KOPT-K1 (cell line): ENCODE results near the gene GALNT13.

Source experiments
- H3K27ac ChIP-seq: fragments of 200-600 bp; sonication (generic); 2 replicates; pipeline ENCODE4 v1.5.1; 2016; ENCODE audit warnings: antibody characterized with exemption, mild to moderate bottlenecking, low read depth, low read length; ENCODE audit not compliant: poor library complexity, severe bottlenecking
- H3K36me3 ChIP-seq: fragments of 200-600 bp; sonication (generic); 2 replicates; pipeline ENCODE4 v1.5.1; 2017; ENCODE audit warnings: antibody characterized with exemption, mild to moderate bottlenecking, low read length, moderate library complexity; ENCODE audit not compliant: insufficient read depth
- H3K9me3 ChIP-seq: fragments of 200-600 bp; sonication (generic); 2 replicates; pipeline ENCODE4 v1.5.1; 2017; ENCODE audit warnings: antibody characterized with exemption, low read length, mild to moderate bottlenecking; ENCODE audit not compliant: insufficient read depth, poor library complexity, severe bottlenecking

The GALNT13 gene

GRCh38 chr2:154198866-154199265 is 327.1 kb downstream of the GALNT13 start:
- Histone ChIP-seq H3K27ac (no peak overlapping the region), H3K9me3 (no peaks in the 10 kb centered on the region), H3K36me3 (no peaks in the 10 kb centered on the region)

- Histone ChIP-seq H3K27ac (no peak overlapping the region), H3K36me3 (no peaks in the 10 kb centered on the region), H3K9me3 (no peaks in the 10 kb centered on the region)
Observed at GRCh38 chr2:154203206-154203605, 331.5 kb downstream of the GALNT13 start.

DNA sequence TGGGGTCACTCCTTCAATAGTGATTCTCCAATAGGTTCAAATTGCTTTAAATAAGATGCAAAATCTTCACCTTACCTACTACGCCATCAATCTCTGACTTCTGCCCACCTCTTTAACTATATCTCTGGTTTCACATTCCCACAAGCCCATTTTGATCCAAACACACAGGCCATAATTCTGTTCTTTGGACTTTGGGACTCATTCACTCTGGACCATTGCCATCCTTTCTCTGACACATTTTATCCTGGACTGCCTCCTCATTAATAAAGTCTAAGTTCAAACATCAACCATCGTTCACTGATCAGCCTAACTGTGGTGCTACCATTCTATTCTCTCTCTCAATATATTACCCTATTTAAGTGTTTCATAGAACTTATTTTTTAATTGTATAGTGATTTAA is 332.2 kb downstream of the GALNT13 start:
- no peaks in the 10 kb centered on the region for H3K9me3 ChIP-seq
- H3K27ac ChIP-seq, result no peak overlapping the region
- no peaks in the 10 kb centered on the region for H3K36me3 ChIP-seq

GRCh38 chr2:154207288-154208047 is 335.7 kb downstream of the GALNT13 start:
- Histone ChIP-seq H3K36me3 (no peaks in the 10 kb centered on the region), H3K27ac (no peak overlapping the region), H3K9me3 (no peaks in the 10 kb centered on the region)

- Histone ChIP-seq H3K9me3 (no peaks in the 10 kb centered on the region), H3K27ac (no peak overlapping the region), H3K36me3 (no peaks in the 10 kb centered on the region)
Observed at GRCh38 chr2:154223726-154224125, 352.0 kb downstream of the GALNT13 start.

DNA sequence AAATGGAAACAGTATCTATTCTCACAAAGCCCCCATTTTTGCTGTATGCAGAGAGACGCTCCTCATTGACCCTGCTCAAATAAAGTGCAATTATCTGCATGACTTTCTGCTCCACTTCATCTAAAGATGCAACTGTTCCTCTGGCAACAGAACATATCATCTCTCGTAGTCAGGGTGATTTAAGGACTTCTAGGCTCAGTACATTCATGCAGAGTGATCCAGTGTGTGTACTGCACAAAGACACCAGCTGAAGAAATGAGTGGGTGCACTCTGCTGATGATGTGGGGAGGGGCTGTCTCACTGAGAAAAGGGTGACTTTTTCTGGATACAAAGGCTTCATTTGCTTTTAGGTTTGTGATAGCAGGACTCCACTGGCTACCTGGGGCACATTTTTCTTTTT is 355.2 kb downstream of the GALNT13 start:
- Histone ChIP-seq H3K36me3 (no peaks in the 10 kb centered on the region), H3K27ac (no peak overlapping the region), H3K9me3 (no peaks in the 10 kb centered on the region)

DNA sequence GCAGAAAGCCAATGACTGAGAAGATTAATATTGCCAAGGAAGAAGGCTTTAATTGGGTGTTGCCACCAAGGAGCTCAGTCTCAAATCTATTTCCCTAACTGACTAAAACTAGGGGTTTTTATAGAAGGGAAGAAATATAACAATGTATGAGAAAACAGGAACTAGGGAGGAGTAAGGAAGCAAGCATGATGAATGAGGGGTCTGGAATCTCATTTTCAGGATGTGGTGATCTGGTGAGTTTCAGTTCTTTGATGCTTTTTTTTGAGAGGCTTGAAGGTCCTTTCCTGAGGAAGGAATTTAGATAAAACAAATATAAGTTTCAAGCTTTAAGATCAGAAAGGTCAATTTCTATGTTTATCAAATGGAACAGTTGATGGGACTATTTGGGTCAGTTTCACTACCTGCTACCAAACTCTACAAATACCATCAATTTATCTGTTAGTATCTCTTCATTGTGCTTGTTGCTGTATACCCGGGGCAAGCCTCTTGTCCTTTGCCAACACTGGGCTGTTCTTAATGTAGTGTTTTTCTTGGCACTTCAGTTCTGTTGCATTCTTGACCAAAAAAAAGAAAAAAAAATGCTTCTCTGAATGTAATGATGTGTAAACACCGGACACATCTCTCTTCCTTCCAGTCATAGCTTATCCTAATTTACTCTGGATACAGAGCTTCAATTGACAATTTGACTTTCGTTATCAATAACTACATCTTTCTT is 357.0 kb downstream of the GALNT13 start:
- Histone ChIP-seq H3K36me3 (no peaks in the 10 kb centered on the region), H3K9me3 (no peaks in the 10 kb centered on the region), H3K27ac (no peak overlapping the region)

GRCh38 chr2:154229966-154230365 is 358.2 kb downstream of the GALNT13 start:
- Histone ChIP-seq H3K27ac (no peak overlapping the region), H3K36me3 (no peaks in the 10 kb centered on the region), H3K9me3 (no peaks in the 10 kb centered on the region)

DNA sequence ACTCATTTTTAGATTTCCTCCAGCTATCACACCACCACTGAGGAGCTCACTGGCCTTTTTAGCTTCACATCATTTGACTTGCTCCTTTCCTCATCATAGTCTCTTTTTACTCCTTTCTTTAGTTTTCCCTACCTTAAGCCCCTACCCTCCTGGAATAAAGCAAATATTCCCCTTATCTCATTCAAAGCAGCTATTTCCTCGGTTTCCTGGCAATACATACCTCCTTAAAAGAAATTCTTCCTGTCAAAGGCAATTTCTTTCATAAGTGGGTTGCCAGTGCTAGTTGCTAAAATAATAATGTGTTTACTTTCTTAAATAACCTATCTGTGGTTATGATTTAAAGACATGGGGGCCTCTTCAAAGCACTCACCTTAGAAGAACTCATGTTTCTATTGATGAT is 359.3 kb downstream of the GALNT13 start:
- Histone ChIP-seq H3K9me3 (no peaks in the 10 kb centered on the region), H3K36me3 (no peaks in the 10 kb centered on the region)

GRCh38 chr2:154233231-154233630 is 361.5 kb downstream of the GALNT13 start:
- H3K9me3 ChIP-seq, result no peaks in the 10 kb centered on the region
- H3K27ac ChIP-seq, result no peak overlapping the region

More for the DNA sequence above, 359.3 kb downstream of the GALNT13 start:
- no peak overlapping the region for H3K27ac ChIP-seq

DNA sequence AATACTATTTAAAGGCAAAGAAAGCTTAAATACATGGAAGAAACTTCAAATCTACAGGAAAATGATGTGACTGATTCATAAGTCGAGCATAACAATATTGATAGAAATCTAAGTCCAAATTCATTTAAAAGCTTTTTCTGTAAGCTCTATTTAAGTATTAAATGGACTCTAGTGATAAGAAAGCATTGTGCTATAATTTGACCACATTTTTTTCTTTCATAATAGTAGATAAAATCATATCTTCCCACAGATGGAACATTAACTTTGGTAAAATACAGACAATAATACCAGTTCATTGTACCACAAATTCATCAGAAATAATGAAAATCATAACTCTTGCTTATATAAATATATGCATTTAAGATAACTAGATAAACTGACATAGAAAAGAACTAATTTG is 366.5 kb downstream of the GALNT13 start:
- Histone ChIP-seq H3K9me3 (no peaks in the 10 kb centered on the region), H3K27ac (no peak overlapping the region), H3K36me3 (no peaks in the 10 kb centered on the region)

More at GRCh38 chr2:154233231-154233630, 361.5 kb downstream of the GALNT13 start:
- no peaks in the 10 kb centered on the region for H3K36me3 ChIP-seq

DNA sequence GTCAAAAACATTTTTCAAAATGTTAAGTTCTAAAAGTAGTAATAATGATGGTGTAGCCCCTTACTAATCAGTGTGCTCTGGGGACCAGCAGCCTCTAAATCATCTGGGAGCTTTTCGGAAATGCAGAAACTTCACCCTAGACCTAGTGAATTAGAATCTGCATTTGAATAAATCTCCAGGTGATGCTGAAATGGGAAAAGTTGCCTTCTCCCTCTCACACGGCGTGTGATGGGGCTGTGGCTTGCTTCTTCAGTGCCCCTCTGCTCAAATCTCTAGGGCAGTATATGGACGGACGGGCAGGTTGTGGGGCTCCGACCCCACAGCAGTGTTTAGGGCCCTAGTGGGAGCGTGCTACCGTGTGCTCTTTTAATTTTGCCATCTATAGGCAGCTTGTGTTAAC is 368.6 kb downstream of the GALNT13 start:
- Histone ChIP-seq H3K36me3 (no peaks in the 10 kb centered on the region), H3K27ac (no peak overlapping the region), H3K9me3 (no peaks in the 10 kb centered on the region)

- Histone ChIP-seq H3K27ac (no peak overlapping the region), H3K9me3 (no peaks in the 10 kb centered on the region), H3K36me3 (no peaks in the 10 kb centered on the region)
Observed at GRCh38 chr2:154240921-154241379, 369.2 kb downstream of the GALNT13 start.

DNA sequence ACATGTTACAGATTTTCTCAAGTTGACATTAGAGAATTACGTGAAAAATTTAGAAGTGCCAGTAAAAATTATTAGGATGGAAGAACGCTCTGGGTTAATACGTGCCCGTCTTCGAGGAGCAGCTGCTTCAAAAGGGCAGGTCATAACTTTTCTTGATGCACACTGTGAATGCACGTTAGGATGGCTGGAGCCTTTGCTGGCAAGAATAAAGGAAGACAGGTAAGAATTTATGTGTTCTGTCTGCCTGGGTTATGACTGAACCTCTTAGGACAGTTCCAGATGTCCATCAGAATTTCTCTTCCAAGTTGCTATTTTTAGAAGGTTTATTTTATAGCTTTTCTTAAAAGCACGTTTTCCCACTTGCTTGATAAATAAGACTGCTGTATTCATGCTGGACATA is 371.0 kb downstream of the GALNT13 start:
- Histone ChIP-seq H3K9me3 (no peaks in the 10 kb centered on the region), H3K36me3 (no peaks in the 10 kb centered on the region), H3K27ac (no peak overlapping the region)

- Histone ChIP-seq H3K9me3 (no peaks in the 10 kb centered on the region), H3K36me3 (no peaks in the 10 kb centered on the region), H3K27ac (no peak overlapping the region)
Observed at GRCh38 chr2:154243685-154244084, 372.0 kb downstream of the GALNT13 start.

- H3K9me3 ChIP-seq, result no peaks in the 10 kb centered on the region
- H3K36me3 ChIP-seq, result no peaks in the 10 kb centered on the region
- no peak overlapping the region for H3K27ac ChIP-seq
Observed at GRCh38 chr2:154244932-154245331, 373.2 kb downstream of the GALNT13 start.
